H1 (cell line): ENCODE results near the gene MYL7. TPM values are rescaled to one million over a fixed set of nuclear protein-coding genes. Genes with fewer than 3 reads are reported as not detected.

ENCODE experiments used
- CTCF ChIA-PET: fragments of 300-600 bp; sonication (Branson Sonifier 250); formaldehyde crosslinking; loops from one replicate; lab custom pipeline; 2021; ENCODE audit not compliant: partially characterized antibody; lab: Charles Lee
- POLR2A ChIA-PET: fragments of 300-600 bp; sonication (Branson Sonifier 250); formaldehyde crosslinking; loops from one replicate; lab custom pipeline; 2021; ENCODE audit warnings: inconsistent platforms; ENCODE audit not compliant: partially characterized antibody; lab: Charles Lee
- DNase-seq, 2 experiments: peaks; one replicate each; pipeline versions ENCODE4 v3.0.0 to v3.0.0-alpha.2; 2010 to 2022; ENCODE audit warnings: low spot score in 2 of 2, low read depth in 1 of 2, mixed read lengths in 1 of 2
- FAIRE-seq: peaks from 2 replicates; lab custom pipeline; 2011; peaks lifted over from hg19 to GRCh38; lab: Jason Lieb, UNC
- H2AFZ ChIP-seq: 2 replicates; pipeline ENCODE4 v1.8.1; 2012; ENCODE audit warnings: low read length, inconsistent platforms
- H2AK5ac ChIP-seq: 2 replicates; pipeline ENCODE4 v1.6.1; 2013; ENCODE audit warnings: low read depth, low read length
- H2BK120ac ChIP-seq: replicated peaks from 2 replicates; pipeline ENCODE3; 2013; ENCODE audit warnings: low read depth, low read length, inconsistent platforms
- H2BK12ac ChIP-seq: 2 replicates; pipeline ENCODE4 v1.6.1; 2013; ENCODE audit warnings: low read depth, low read length
- H2BK15ac ChIP-seq: 2 replicates; pipeline ENCODE4 v1.6.1; 2013; ENCODE audit warnings: low read length
- H2BK20ac ChIP-seq: 2 replicates; pipeline ENCODE4 v1.6.1; 2013; ENCODE audit warnings: low read length
- H2BK5ac ChIP-seq: 2 replicates; pipeline ENCODE4 v1.6.1; 2013; ENCODE audit warnings: low read depth, low read length
- H3K14ac ChIP-seq: 2 replicates; pipeline ENCODE4 v1.6.1; 2013; ENCODE audit warnings: inconsistent platforms; ENCODE audit not compliant: insufficient read length
- H3K18ac ChIP-seq: 2 replicates; pipeline ENCODE4 v1.6.1; 2013; ENCODE audit warnings: low read length; ENCODE audit errors: extremely low read depth
- H3K23ac ChIP-seq: 2 replicates; pipeline ENCODE4 v1.6.1; 2013; ENCODE audit warnings: inconsistent platforms; ENCODE audit not compliant: insufficient read length
- H3K23me2 ChIP-seq: 2 replicates; pipeline ENCODE4 v1.6.1; 2013; ENCODE audit warnings: low read depth, low read length
- H3K27ac ChIP-seq: 2 replicates; pipeline ENCODE4 v1.6.1; 2011; ENCODE audit warnings: low read depth, low read length, inconsistent platforms
- H3K27me3 ChIP-seq, 4 experiments: replicated peaks in 1 of 4; 1 replicate in 1 of 4; 2 replicates in 3 of 4; pipeline versions ENCODE4 v1.6.1 to v1.8.1; 2011 to 2013; ENCODE audit warnings: low read length in 3 of 4, mild to moderate bottlenecking in 3 of 4, inconsistent platforms in 2 of 4, mixed read lengths in 2 of 4, moderate library complexity in 1 of 4; ENCODE audit not compliant: control insufficient read depth in 3 of 4, insufficient read depth in 3 of 4; ENCODE audit errors: extremely low read depth in 1 of 4
- H3K36me3 ChIP-seq, 4 experiments: 2 replicates each; pipeline versions ENCODE4 v1.6.1 to v1.8.1; 2011 to 2013; ENCODE audit warnings: mild to moderate bottlenecking in 4 of 4, low read length in 3 of 4, moderate library complexity in 2 of 4, control low read depth in 1 of 4, inconsistent platforms in 1 of 4; ENCODE audit not compliant: insufficient read depth in 4 of 4, control insufficient read depth in 2 of 4
- H3K4ac ChIP-seq: replicated peaks from 2 replicates; pipeline ENCODE3; 2013; ENCODE audit warnings: low read length, low read depth, mixed read lengths, inconsistent platforms; ENCODE audit not compliant: insufficient read length
- H3K4me1 ChIP-seq, 4 experiments: replicated peaks in 1 of 4; 1 replicate in 1 of 4; 2 replicates in 3 of 4; pipeline versions ENCODE4 v1.6.1 to v1.8.1; 2011 to 2013; ENCODE audit warnings: low read length in 3 of 4, inconsistent platforms in 2 of 4, mixed read lengths in 1 of 4; ENCODE audit not compliant: insufficient read depth in 4 of 4, control insufficient read depth in 3 of 4
- H3K4me2 ChIP-seq, 2 experiments: 2 replicates each; pipeline versions ENCODE4 v1.6.1 to v1.8.1; 2011 to 2013; ENCODE audit warnings: low read depth in 2 of 2, low read length in 2 of 2, control low read depth in 1 of 2, inconsistent platforms in 1 of 2, mild to moderate bottlenecking in 1 of 2; ENCODE audit not compliant: insufficient read depth in 1 of 2
- H3K4me3 ChIP-seq, 4 experiments: fragments of 200-600, 300-600 bp in 1 of 4; sonication (generic), shearing (Covaris generic), sonication (Bioruptor Twin) in 1 of 4; 2 replicates each; pipeline versions ENCODE4 v1.5.1 to v1.8.1; 2011 to 2016; ENCODE audit warnings: low read length in 4 of 4, low read depth in 3 of 4, control low read depth in 2 of 4, inconsistent platforms in 2 of 4, mild to moderate bottlenecking in 2 of 4, mixed read lengths in 1 of 4, moderate library complexity in 1 of 4; ENCODE audit not compliant: insufficient read depth in 2 of 4; ENCODE audit errors: extremely low read depth in 1 of 4
- H3K56ac ChIP-seq: replicated peaks from 2 replicates; pipeline ENCODE3; 2013; ENCODE audit warnings: low read depth, mild to moderate bottlenecking, mixed read lengths, low read length, inconsistent platforms; ENCODE audit not compliant: insufficient read length
- H3K79me1 ChIP-seq: 2 replicates; pipeline ENCODE4 v1.6.1; 2013; ENCODE audit warnings: low read depth, low read length, control low read depth
- H3K79me2 ChIP-seq, 2 experiments: 2 replicates each; pipeline versions ENCODE4 v1.6.1 to v1.8.1; 2012 to 2013; ENCODE audit warnings: low read length in 2 of 2, mild to moderate bottlenecking in 2 of 2, inconsistent platforms in 1 of 2; ENCODE audit not compliant: insufficient read depth in 2 of 2, control insufficient read depth in 1 of 2
- H3K9ac ChIP-seq, 4 experiments: replicated peaks in 1 of 4; 1 replicate in 1 of 4; 2 replicates in 3 of 4; pipeline versions ENCODE4 v1.6.1 to v1.8.1; 2011 to 2013; ENCODE audit warnings: low read depth in 3 of 4, low read length in 3 of 4, control low read depth in 2 of 4, mild to moderate bottlenecking in 2 of 4, moderate library complexity in 2 of 4, inconsistent platforms in 1 of 4; ENCODE audit errors: extremely low read depth in 1 of 4
- H3K9me3 ChIP-seq, 2 experiments: 2 replicates each; pipeline versions ENCODE4 v1.6.1 to v1.8.1; 2012 to 2013; ENCODE audit warnings: mild to moderate bottlenecking in 2 of 2, moderate library complexity in 2 of 2, control low read depth in 1 of 2, inconsistent platforms in 1 of 2, low read depth in 1 of 2, low read length in 1 of 2, mixed read lengths in 1 of 2; ENCODE audit not compliant: insufficient read depth in 2 of 2
- H4K20me1 ChIP-seq, 2 experiments: replicated peaks in 1 of 2; 2 replicates each; pipeline versions ENCODE3 to v1.8.1; 2011 to 2013; ENCODE audit warnings: inconsistent platforms in 2 of 2, low read length in 2 of 2, mild to moderate bottlenecking in 1 of 2; ENCODE audit not compliant: insufficient read depth in 2 of 2, control insufficient read depth in 1 of 2
- H4K5ac ChIP-seq: 2 replicates; pipeline ENCODE4 v1.6.1; 2013; ENCODE audit warnings: low read length, low read depth, mixed read lengths, inconsistent platforms; ENCODE audit not compliant: insufficient read length
- H4K8ac ChIP-seq: 2 replicates; pipeline ENCODE4 v1.8.0; 2013; ENCODE audit warnings: mild to moderate bottlenecking, moderate library complexity, low read length, inconsistent platforms; ENCODE audit not compliant: insufficient read depth; ENCODE audit errors: extremely low read depth
- H4K91ac ChIP-seq: replicated peaks from 2 replicates; pipeline ENCODE3; 2013; ENCODE audit warnings: low read length, mixed read lengths, inconsistent platforms; ENCODE audit not compliant: insufficient read length
- CBX8 ChIP-seq: fragments of 300-800, 300-1000 bp; sonication (generic); IDR thresholded peaks from 2 replicates; pipeline ENCODE4 v1.7.1; 2016; ENCODE audit warnings: low read depth, low read length, borderline replicate concordance
- CEBPB ChIP-seq: IDR thresholded peaks from 2 replicates; pipeline ENCODE4 v1.6.1; 2012; ENCODE audit warnings: low read depth, low read length
- CHD1 ChIP-seq: IDR thresholded peaks from 2 replicates; pipeline ENCODE4 v1.6.1; 2012; ENCODE audit warnings: low read depth, low read length, improper control_type of control experiment
- CTBP2 ChIP-seq: IDR thresholded peaks from 2 replicates; pipeline ENCODE4 v1.7.0; 2011; ENCODE audit warnings: borderline replicate concordance, mild to moderate bottlenecking, moderate library complexity, mixed read lengths, low read length; ENCODE audit not compliant: insufficient read depth, insufficient read length
- EGR1 ChIP-seq: IDR thresholded peaks from 2 replicates; pipeline ENCODE4 v1.6.1; 2011; ENCODE audit warnings: low read depth, low read length, borderline replicate concordance
- HDAC2 ChIP-seq, 2 experiments: fragments of 300-600 bp in 1 of 2; sonication (generic) in 1 of 2; IDR thresholded peaks; 2 replicates each; pipeline ENCODE4 v1.6.1; 2011 to 2012; ENCODE audit warnings: low read depth in 2 of 2, low read length in 2 of 2, mild to moderate bottlenecking in 2 of 2, moderate library complexity in 2 of 2, borderline replicate concordance in 1 of 2, inconsistent platforms in 1 of 2
- POLR2AphosphoS5 ChIP-seq: IDR thresholded peaks from 2 replicates; pipeline ENCODE4 v1.6.1; 2011; ENCODE audit warnings: low read depth, low read length
- SUZ12 ChIP-seq: fragments of 200-600 bp; sonication (generic); IDR thresholded peaks from 2 replicates; pipeline ENCODE4 v1.6.1; 2012; ENCODE audit warnings: mild to moderate bottlenecking, inconsistent platforms, low read length, moderate library complexity, mixed read lengths
- TEAD4 ChIP-seq: IDR thresholded peaks from 2 replicates; pipeline ENCODE4 v1.6.1; 2012; ENCODE audit warnings: low read depth, low read length, inconsistent platforms, mixed read lengths
- WGBS, 2 experiments: shearing (Covaris generic) in 1 of 2; methylation state at CpG; one replicate each; pipeline versions ENCODE4 v1.1.6 to v1.1.7; 2013 to 2015; ENCODE audit warnings: low lambda C conversion rate in 2 of 2, mixed read lengths in 2 of 2, inconsistent platforms in 1 of 2, low coverage in 1 of 2, missing lambda C conversion rate in 1 of 2; ENCODE audit not compliant: insufficient replicate concordance in 2 of 2, insufficient coverage in 1 of 2, insufficient read length in 1 of 2; ENCODE audit errors: extremely low coverage in 1 of 2, missing lambda C conversion rate in 1 of 2; 5-methylcytosine and 5-hydroxymethylcytosine counted together
- polyA plus RNA-seq, 7 experiments: library from polyadenylated mRNA; depleted of rRNA in 3 of 7; stranded (reverse) in 5 of 7; unstranded in 2 of 7; fragments of >200 nt in 5 of 7; fragments of 200-250 nt in 2 of 7; gene quantifications; 1 replicate in 5 of 7; 2 replicates in 1 of 7; 4 replicates in 1 of 7; pipeline versions ENCODE4 v1.2.1 to v1.2.3, GENCODE V29; 2011 to 2013; ENCODE audit warnings: missing spikeins in 2 of 7, mixed read lengths in 2 of 7
- total RNA-seq: library from RNA; stranded (reverse); fragmentation: NEBNext Ultra II Directional; extraction: Animal tissue kit (Norgen Biotek cat#: 25700); gene quantifications from 2 replicates; pipeline ENCODE4 v1.2.1, GENCODE V29; 2021

Gene MYL7
- total and polyA plus RNA-seq, 2 of the 8 experiments (the other 6 are each of a cell fraction or from before 2014, with no cell fraction given) = 3.3 to 3.4 TPM

DNA sequence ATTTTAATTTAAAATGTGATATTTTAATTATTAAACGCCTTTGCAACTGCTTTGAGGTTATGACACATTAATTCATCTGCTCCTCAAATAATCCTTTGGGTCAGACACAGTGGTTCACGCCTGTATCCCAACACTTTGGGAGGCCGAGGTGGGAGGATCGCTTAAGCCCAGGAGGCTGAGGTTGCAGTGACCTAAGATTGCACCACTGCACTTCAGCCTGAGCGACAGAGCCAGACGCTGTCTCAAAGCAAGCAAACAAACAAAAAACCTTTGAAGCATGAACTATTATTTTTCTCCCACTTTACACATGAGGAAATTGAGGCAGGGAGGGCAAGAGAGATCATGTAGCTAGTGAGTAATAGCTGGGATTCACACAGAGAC lies 16.3 kb downstream of the MYL7 start:
- Histone ChIP-seq H4K20me1 (peaks cover 0 to 1% of the 10 kb centered on the region in 2 experiments), H2AK5ac (no peak overlapping the region), H3K36me3 (peaks cover 5 to 22% (median 7%) of the 10 kb centered on the region in 4 experiments; a peak in 5 of 8 replicates), H2BK20ac (no peak overlapping the region), H3K23me2 (peaks cover 9% of the 10 kb centered on the region), H3K27me3 (peaks cover 0 to 5% (median 2%) of the 10 kb centered on the region in 4 experiments; a peak in 4 of 7 replicates), H3K9ac (no peak overlapping the region), H3K23ac (no peak overlapping the region), H3K4me2 (no peak overlapping the region; a peak in 1 of 4 replicates), H3K79me1 (peaks cover 5% of the 10 kb centered on the region), H3K27ac (no peak overlapping the region), H2BK15ac (no peak overlapping the region), H3K18ac (no peak overlapping the region), H4K8ac (no peak overlapping the region), H3K79me2 (peaks cover 3 to 12% of the 10 kb centered on the region in 2 experiments; a peak in 3 of 4 replicates), H3K14ac (no peak overlapping the region), H2BK5ac (no peak overlapping the region), H3K4me3 (no peak overlapping the region), H2BK120ac (no peak overlapping the region), H2BK12ac (no peak overlapping the region), H4K91ac (no peak overlapping the region), H3K4me1 (peaks cover 0 to 7% (median 3%) of the 10 kb centered on the region in 4 experiments; a peak in 4 of 7 replicates), H3K56ac (no peak overlapping the region), H4K5ac (no peak overlapping the region), H2AFZ (no peak overlapping the region), H3K4ac (no peak overlapping the region), H3K9me3 (no peaks in the 10 kb centered on the region)
- FAIRE-seq = no peak
- ChIA-PET POLR2A (interaction anchor here (0.6 to 5.4 kb wide), 3 partner anchors 13 to 39 kb away, joined by 3 to 50 read pairs (median 10); no protein-coding TSS in a partner anchor), CTCF (interaction anchor here (0.7 to 6.2 kb wide), 5 partner anchors 9 to 72 kb away, joined by 3 to 27 read pairs (median 4); no protein-coding TSS in a partner anchor)
- TF ChIP-seq SUZ12 = no peak
- no peak for TF ChIP-seq POLR2AphosphoS5
- no peak for TF ChIP-seq TEAD4
- TF ChIP-seq CBX8 = no peak
- no peak for TF ChIP-seq EGR1
- no peak for TF ChIP-seq CHD1
- TF ChIP-seq HDAC2 (IDR thresholded peaks at IDR 0.05; ENCODE audit: borderline replicate concordance in 1 of 2, low read depth in 2 of 2, low read length in 2 of 2) = no peak
- no peak for TF ChIP-seq CTBP2
- no peak for TF ChIP-seq CEBPB
- 88% methylated on average over 6 of the region's 6 CpGs; no CpG with 5 or more reads in 1 of the 2 experiments for WGBS, 2 experiments
- DNase-seq = no peak
